ENCODE results near the gene CSPG5.

CSPG5 gene

GRCh38 chr3:47578691-47579632 is at the start of gene CSPG5:
TSS of gene CSPG5 (minus strand) at chr3:47578865. CDS start at chr3:47578693, 172 bp downstream.
- peak within 1 kb of the TSS; percentile 50; the same call in 1 of the 2 replicates for H3K9ac ChIP-seq
- no peaks in the 10 kb centered on the region for H3K9me3 ChIP-seq
- H4K20me1 ChIP-seq: peaks cover 62% of the 10 kb centered on the region
- H3K36me3 ChIP-seq: no peaks in the 10 kb centered on the region
- peaks cover 13% of the 10 kb centered on the region for H3K4me1 ChIP-seq
- peak within 1 kb of the TSS; percentile 100 for H3K4me2 ChIP-seq
- TF ChIP-seq Cebpa-rat (IDR thresholded peaks at IDR 0.05): no peak
- peak within 1 kb of the TSS; percentile 77 for H3K4me3 ChIP-seq
- H3K27ac ChIP-seq: no peak within 1 kb of the TSS
- H3K27me3 ChIP-seq: peaks cover 60% of the 10 kb centered on the region

- H4K20me1 ChIP-seq: peaks cover 12% of the 10 kb centered on the region; the same call in 1 of the 2 replicates
- H3K4me1 ChIP-seq: no peaks in the 10 kb centered on the region
- H3K4me2 ChIP-seq: no peak overlapping the region
- H3K4me3 ChIP-seq: no peak overlapping the region
- no peaks in the 10 kb centered on the region for H3K27me3 ChIP-seq
- peaks cover 99% of the 10 kb centered on the region for H3K36me3 ChIP-seq
- no peaks in the 10 kb centered on the region for H3K9me3 ChIP-seq
- TF ChIP-seq Cebpa-rat (IDR thresholded peaks at IDR 0.05): no peak
- no peak overlapping the region for H3K9ac ChIP-seq
- no peak overlapping the region for H3K27ac ChIP-seq
Observed at GRCh38 chr3:47628426-47628825, 49.8 kb upstream of the CSPG5 start.

- Histone ChIP-seq H3K27me3 (no peaks in the 10 kb centered on the region), H3K9ac (no peak overlapping the region), H3K36me3 (peaks cover 99% of the 10 kb centered on the region), H4K20me1 (peaks cover 13% of the 10 kb centered on the region), H3K9me3 (peaks cover 14% of the 10 kb centered on the region), H3K4me2 (no peak overlapping the region), H3K27ac (no peak overlapping the region), H3K4me1 (no peaks in the 10 kb centered on the region), H3K4me3 (no peak overlapping the region)
- no peak for TF ChIP-seq Cebpa-rat (IDR thresholded peaks at IDR 0.05)
Observed at GRCh38 chr3:47622671-47623461, 44.2 kb upstream of the CSPG5 start.

- TF ChIP-seq Cebpa-rat (IDR thresholded peaks at IDR 0.05): no peak
- Histone ChIP-seq H4K20me1 (peaks cover 22% of the 10 kb centered on the region), H3K4me3 (no peak overlapping the region), H3K9me3 (peaks cover 32% of the 10 kb centered on the region), H3K27me3 (no peaks in the 10 kb centered on the region), H3K36me3 (peaks cover 98% of the 10 kb centered on the region), H3K4me2 (no peak overlapping the region), H3K27ac (no peak overlapping the region), H3K9ac (no peak overlapping the region), H3K4me1 (no peaks in the 10 kb centered on the region)
Observed at GRCh38 chr3:47617086-47618010, 38.7 kb upstream of the CSPG5 start.

- peaks cover 98% of the 10 kb centered on the region for H3K36me3 ChIP-seq
- H3K9me3 ChIP-seq: peaks cover 32% of the 10 kb centered on the region
- no peaks in the 10 kb centered on the region for H3K4me1 ChIP-seq
- H3K27ac ChIP-seq: no peak overlapping the region
- H3K4me3 ChIP-seq: no peak overlapping the region
- H3K9ac ChIP-seq: no peak overlapping the region
- H3K27me3 ChIP-seq: no peaks in the 10 kb centered on the region
- H4K20me1 ChIP-seq: peaks cover 29% of the 10 kb centered on the region
- no peak overlapping the region for H3K4me2 ChIP-seq
- no peak for TF ChIP-seq Cebpa-rat (IDR thresholded peaks at IDR 0.05)
Observed at GRCh38 chr3:47614788-47615187, 36.1 kb upstream of the CSPG5 start.

GRCh38 chr3:47613722-47614121 is 35.1 kb upstream of the CSPG5 start:
- Histone ChIP-seq H3K4me1 (no peaks in the 10 kb centered on the region), H3K9ac (no peak overlapping the region), H3K9me3 (peaks cover 24% of the 10 kb centered on the region), H3K4me3 (no peak overlapping the region), H3K36me3 (peaks cover 98% of the 10 kb centered on the region), H4K20me1 (peaks cover 29% of the 10 kb centered on the region), H3K27ac (no peak overlapping the region), H3K4me2 (no peak overlapping the region), H3K27me3 (no peaks in the 10 kb centered on the region)
- no peak for TF ChIP-seq Cebpa-rat (IDR thresholded peaks at IDR 0.05)

GRCh38 chr3:47612879-47613278 is 34.2 kb upstream of the CSPG5 start:
- H3K27me3 ChIP-seq: no peaks in the 10 kb centered on the region
- no peak overlapping the region for H3K4me2 ChIP-seq
- peaks cover 37% of the 10 kb centered on the region for H4K20me1 ChIP-seq
- no peaks in the 10 kb centered on the region for H3K4me1 ChIP-seq
- H3K4me3 ChIP-seq: no peak overlapping the region
- H3K36me3 ChIP-seq: peaks cover 98% of the 10 kb centered on the region
- H3K9me3 ChIP-seq: peaks cover 18% of the 10 kb centered on the region
- no peak overlapping the region for H3K27ac ChIP-seq
- no peak overlapping the region for H3K9ac ChIP-seq
- no peak for TF ChIP-seq Cebpa-rat (IDR thresholded peaks at IDR 0.05)

GRCh38 chr3:47612178-47612577 is 33.5 kb upstream of the CSPG5 start:
- H4K20me1 ChIP-seq: peaks cover 44% of the 10 kb centered on the region
- peaks cover 98% of the 10 kb centered on the region for H3K36me3 ChIP-seq
- H3K27me3 ChIP-seq: no peaks in the 10 kb centered on the region
- no peak overlapping the region for H3K4me3 ChIP-seq
- no peak overlapping the region for H3K4me2 ChIP-seq
- no peaks in the 10 kb centered on the region for H3K4me1 ChIP-seq
- TF ChIP-seq Cebpa-rat (IDR thresholded peaks at IDR 0.05): no peak
- no peak overlapping the region for H3K27ac ChIP-seq
- H3K9me3 ChIP-seq: peaks cover 14% of the 10 kb centered on the region
- no peak overlapping the region for H3K9ac ChIP-seq

- Histone ChIP-seq H3K27ac (no peak overlapping the region), H3K4me2 (no peak overlapping the region), H3K9ac (no peak overlapping the region), H4K20me1 (peaks cover 50% of the 10 kb centered on the region), H3K36me3 (peaks cover 98% of the 10 kb centered on the region), H3K4me3 (no peak overlapping the region), H3K9me3 (peaks cover 8% of the 10 kb centered on the region), H3K4me1 (no peaks in the 10 kb centered on the region), H3K27me3 (no peaks in the 10 kb centered on the region)
- TF ChIP-seq Cebpa-rat (IDR thresholded peaks at IDR 0.05): no peak
Observed at GRCh38 chr3:47611576-47611975, 32.9 kb upstream of the CSPG5 start.

All from BLaER1 (cell line).